ENCODE data around the gene INTS12.

GRCh38 chr4:105644257-105644656 lies 64.2 kb downstream of the INTS12 start:
- TF ChIP-seq JUND (IDR thresholded peaks at IDR 0.05; ENCODE audit: low read length): no peak
- TF ChIP-seq CTCF (IDR thresholded peaks at IDR 0.05; ENCODE audit: control extremely low read depth in 1 of 3, insufficient read depth in 1 of 3, low read depth in 1 of 3, low read length in 3 of 3): no peak
- TF ChIP-seq RFX5 (IDR thresholded peaks at IDR 0.05; ENCODE audit: borderline replicate concordance, low read depth, low read length): no peak
- no peak for TF ChIP-seq JUN (IDR thresholded peaks at IDR 0.05; ENCODE audit: low read depth, low read length)
